ENCODE results near the gene CDC14A. TPM values are rescaled to one million over a fixed set of nuclear protein-coding genes. Genes with fewer than 3 reads are reported as not detected.

CDC14A gene, protein sequence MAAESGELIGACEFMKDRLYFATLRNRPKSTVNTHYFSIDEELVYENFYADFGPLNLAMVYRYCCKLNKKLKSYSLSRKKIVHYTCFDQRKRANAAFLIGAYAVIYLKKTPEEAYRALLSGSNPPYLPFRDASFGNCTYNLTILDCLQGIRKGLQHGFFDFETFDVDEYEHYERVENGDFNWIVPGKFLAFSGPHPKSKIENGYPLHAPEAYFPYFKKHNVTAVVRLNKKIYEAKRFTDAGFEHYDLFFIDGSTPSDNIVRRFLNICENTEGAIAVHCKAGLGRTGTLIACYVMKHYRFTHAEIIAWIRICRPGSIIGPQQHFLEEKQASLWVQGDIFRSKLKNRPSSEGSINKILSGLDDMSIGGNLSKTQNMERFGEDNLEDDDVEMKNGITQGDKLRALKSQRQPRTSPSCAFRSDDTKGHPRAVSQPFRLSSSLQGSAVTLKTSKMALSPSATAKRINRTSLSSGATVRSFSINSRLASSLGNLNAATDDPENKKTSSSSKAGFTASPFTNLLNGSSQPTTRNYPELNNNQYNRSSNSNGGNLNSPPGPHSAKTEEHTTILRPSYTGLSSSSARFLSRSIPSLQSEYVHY
- polyA plus RNA-seq (2012; ENCODE audit: insufficient read depth, insufficient read length, low read depth): 5.7 TPM

- H3K9me3 ChIP-seq: no peaks in the 10 kb centered on the region
- no peaks in the 10 kb centered on the region for H3K36me3 ChIP-seq
- TF ChIP-seq, protein P1, sequence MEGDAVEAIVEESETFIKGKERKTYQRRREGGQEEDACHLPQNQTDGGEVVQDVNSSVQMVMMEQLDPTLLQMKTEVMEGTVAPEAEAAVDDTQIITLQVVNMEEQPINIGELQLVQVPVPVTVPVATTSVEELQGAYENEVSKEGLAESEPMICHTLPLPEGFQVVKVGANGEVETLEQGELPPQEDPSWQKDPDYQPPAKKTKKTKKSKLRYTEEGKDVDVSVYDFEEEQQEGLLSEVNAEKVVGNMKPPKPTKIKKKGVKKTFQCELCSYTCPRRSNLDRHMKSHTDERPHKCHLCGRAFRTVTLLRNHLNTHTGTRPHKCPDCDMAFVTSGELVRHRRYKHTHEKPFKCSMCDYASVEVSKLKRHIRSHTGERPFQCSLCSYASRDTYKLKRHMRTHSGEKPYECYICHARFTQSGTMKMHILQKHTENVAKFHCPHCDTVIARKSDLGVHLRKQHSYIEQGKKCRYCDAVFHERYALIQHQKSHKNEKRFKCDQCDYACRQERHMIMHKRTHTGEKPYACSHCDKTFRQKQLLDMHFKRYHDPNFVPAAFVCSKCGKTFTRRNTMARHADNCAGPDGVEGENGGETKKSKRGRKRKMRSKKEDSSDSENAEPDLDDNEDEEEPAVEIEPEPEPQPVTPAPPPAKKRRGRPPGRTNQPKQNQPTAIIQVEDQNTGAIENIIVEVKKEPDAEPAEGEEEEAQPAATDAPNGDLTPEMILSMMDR (IDR thresholded peaks at IDR 0.05; ENCODE audit: low read depth, low read length): 0 out of 2 replicates have a peak, but pooled peaks have one; percentile 2
- no peaks in the 10 kb centered on the region for H3K27me3 ChIP-seq
- DNase-seq: peak; percentile 97
- H3K4me3 ChIP-seq (ENCODE audit: low read depth, low read length): peak within 1 kb of the TSS; percentile 86
- no peaks in the 10 kb centered on the region; the same call in 1 of the 2 replicates for H3K4me1 ChIP-seq
These were observed at the start of gene CDC14A for GRCh38 chr1:100352267-100353070. TSS of gene CDC14A (plus strand) at chr1:100352506. CDS start at chr1:100352955, 449 bp downstream.

- Histone ChIP-seq H3K9me3 (no peaks in the 10 kb centered on the region), H3K4me1 (no peaks in the 10 kb centered on the region), H3K27me3 (no peaks in the 10 kb centered on the region), H3K36me3 (no peaks in the 10 kb centered on the region), H3K4me3 (ENCODE audit: low read depth, low read length) (no peak overlapping the region)
- TF ChIP-seq, protein P1 (IDR thresholded peaks at IDR 0.05; ENCODE audit: low read depth, low read length): no peak
- no peak for DNase-seq
These were observed 49.6 kb upstream of the CDC14A start for GRCh38 chr1:100302739-100303138.

GRCh38 chr1:100304227-100304626 lies 48.1 kb upstream of the CDC14A start:
- Histone ChIP-seq H3K4me1 (no peaks in the 10 kb centered on the region), H3K9me3 (no peaks in the 10 kb centered on the region), H3K36me3 (no peaks in the 10 kb centered on the region), H3K4me3 (ENCODE audit: low read depth, low read length) (no peak overlapping the region), H3K27me3 (no peaks in the 10 kb centered on the region)
- TF ChIP-seq, protein P1 (IDR thresholded peaks at IDR 0.05; ENCODE audit: low read depth, low read length): no peak
- no peak for DNase-seq

GRCh38 chr1:100304921-100305320 lies 47.4 kb upstream of the CDC14A start:
- Histone ChIP-seq H3K4me3 (ENCODE audit: low read depth, low read length) (no peak overlapping the region), H3K4me1 (no peaks in the 10 kb centered on the region), H3K27me3 (no peaks in the 10 kb centered on the region), H3K36me3 (no peaks in the 10 kb centered on the region), H3K9me3 (no peaks in the 10 kb centered on the region)
- no peak for DNase-seq
- TF ChIP-seq, protein P1 (IDR thresholded peaks at IDR 0.05; ENCODE audit: low read depth, low read length): no peak

DNA sequence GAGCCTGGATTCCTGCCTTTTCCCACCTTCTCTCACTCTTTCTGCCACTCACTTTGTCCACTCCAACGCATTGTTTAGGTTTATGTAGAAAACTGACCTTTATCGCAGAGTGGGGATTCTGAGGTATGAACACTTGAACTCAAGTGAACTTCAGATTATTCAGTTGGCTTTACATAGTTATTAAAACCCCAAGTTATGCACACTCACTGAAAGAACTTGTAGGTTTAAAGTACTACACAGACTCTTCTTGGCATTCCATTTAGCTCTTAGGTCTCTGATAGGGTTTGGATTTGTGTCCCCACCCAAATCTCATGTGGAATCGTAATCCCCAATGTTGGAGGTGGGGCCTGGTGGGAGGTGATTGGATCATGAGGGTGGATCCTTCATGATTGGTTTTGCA lies 46.4 kb upstream of the CDC14A start:
- no peak for DNase-seq
- H3K9me3 ChIP-seq: no peaks in the 10 kb centered on the region
- H3K4me3 ChIP-seq (ENCODE audit: low read depth, low read length): no peak overlapping the region
- H3K36me3 ChIP-seq: no peaks in the 10 kb centered on the region
- H3K27me3 ChIP-seq: no peaks in the 10 kb centered on the region
- TF ChIP-seq, protein P1 (IDR thresholded peaks at IDR 0.05; ENCODE audit: low read depth, low read length): no peak
- H3K4me1 ChIP-seq: no peaks in the 10 kb centered on the region

Data from BE2C (cell line).